AG20443 (cell line): ENCODE measurements around the gene MAP7.
A peak's percentile ranks its signal among the peaks of the same experiment; 100 is the strongest.
"Not testable (repeated sequence)": the region's sequence is repeated elsewhere in the genome, so short reads cannot be mapped to it uniquely, and the experiment has no call there.

Experiments
- DNase-seq: peaks from one replicate; pipeline ENCODE4 v3.0.0; 2012; ENCODE audit warnings: low spot score, mixed read lengths

The MAP7 gene

DNA sequence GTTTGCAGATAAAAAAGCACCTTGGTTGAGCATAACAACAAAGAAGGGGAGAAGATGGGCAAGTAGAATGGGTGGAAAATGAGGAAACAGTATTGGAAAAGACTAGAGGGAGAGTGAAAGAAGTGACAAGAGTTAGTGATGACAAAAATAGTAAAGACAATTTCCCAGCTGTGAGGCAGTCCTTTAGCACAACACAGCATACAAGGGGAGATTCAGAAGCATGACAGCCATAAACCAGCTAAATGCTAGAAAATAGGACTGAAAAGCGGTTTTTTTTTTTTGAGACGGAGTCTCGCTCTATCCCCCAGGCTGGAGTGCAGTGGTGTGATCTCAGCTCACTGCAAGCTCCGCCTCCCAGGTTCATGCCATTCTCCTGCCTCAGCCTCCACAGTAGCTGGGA is 174.4 kb downstream of the MAP7 start:
- DNase-seq, result not testable (repeated sequence)

- DNase-seq, result no peak
Measured at GRCh38 chr6:136371959-136372358, 178.3 kb downstream of the MAP7 start.

DNA sequence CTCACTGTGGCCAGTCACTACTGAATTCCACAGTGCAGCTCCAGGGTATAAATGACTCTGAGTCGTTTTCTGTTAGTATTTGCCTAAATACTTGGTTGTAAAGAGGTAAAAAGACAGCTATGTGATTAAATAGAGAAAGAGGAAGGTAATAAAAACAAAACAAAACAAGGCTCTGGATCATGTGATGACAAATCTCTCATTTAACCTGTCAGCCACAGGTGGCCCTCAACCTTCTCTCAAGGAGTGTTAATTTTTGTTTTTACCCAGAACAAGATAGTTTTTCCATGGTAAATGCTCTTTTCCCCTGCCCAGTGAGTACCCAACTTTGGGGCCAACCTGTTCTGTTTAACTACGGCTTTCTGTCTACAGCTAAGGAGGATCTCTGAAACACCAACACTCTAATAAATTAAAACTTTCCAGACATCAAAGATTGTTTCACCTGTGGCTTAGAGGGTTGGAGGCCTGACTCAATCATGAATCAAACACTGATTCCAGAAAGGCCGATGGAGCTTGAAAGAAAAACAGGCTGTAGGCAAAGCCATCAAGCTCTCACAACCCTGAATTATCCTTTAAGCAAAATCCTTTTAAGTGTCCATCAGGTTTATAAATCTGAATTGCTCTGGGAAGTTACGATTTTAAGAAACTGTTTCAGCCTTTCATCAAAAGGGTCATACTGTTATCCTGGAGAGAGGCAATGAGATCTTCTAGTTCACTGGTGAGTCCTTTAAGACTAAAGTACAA is 179.1 kb downstream of the MAP7 start:
- DNase-seq, result no peak

- no peak for DNase-seq
Measured at GRCh38 chr6:136365776-136366354, 184.4 kb downstream of the MAP7 start.

GRCh38 chr6:136362421-136363356 is 187.5 kb downstream of the MAP7 start:
- DNase-seq, result no peak

DNA sequence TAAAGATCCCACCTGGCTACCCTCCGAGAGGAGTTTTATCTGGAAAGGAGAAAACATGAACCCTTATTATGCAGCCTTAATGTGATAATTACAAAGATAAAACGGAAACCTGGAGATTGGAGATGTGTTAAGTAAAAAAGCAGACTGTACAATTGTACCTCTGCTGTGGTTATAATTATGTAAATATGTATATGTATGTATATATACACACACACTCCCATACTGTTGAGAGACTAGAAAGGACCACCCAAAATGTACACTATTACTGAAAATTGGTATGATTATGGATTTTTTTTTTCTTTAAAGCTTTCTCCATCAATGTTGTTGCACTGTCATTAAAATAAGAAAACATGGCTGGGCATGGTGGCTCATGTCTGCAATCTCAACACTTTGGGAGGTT is 188.4 kb downstream of the MAP7 start:
- no peak for DNase-seq

DNA sequence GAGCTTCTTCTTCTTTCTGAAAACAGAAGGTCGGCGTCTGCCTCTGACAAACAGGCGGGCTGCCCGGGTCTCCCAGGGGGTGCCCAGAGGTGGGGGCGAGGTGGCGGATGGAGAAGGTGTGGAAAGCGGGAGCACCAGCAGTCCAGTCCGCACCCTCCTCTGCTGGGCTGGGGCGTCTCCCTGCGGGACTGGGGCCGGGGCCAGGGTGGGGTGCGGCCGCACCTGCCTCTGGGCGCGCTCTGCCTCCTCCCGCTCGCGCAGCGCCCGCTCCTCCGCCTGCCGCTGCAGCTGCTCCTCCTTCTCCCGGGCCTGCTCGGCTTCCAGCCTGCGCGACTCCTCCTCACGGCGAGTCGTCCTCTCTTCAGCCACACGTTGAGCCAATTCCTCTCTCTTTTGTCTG is 189.4 kb downstream of the MAP7 start:
- DNase-seq, result no peak

GRCh38 chr6:136359851-136360250 is 190.4 kb downstream of the MAP7 start:
- DNase-seq, result no peak

GRCh38 chr6:136351518-136352110 is 198.6 kb downstream of the MAP7 start:
- DNase-seq, result no peak

GRCh38 chr6:136350914-136351313 is 199.3 kb downstream of the MAP7 start:
- DNase-seq, result no peak

- DNase-seq, result peak; percentile 59
Measured at GRCh38 chr6:136347847-136348246, 202.4 kb downstream of the MAP7 start.

GRCh38 chr6:136345145-136345544 is 205.1 kb downstream of the MAP7 start:
- no peak for DNase-seq

- no peak for DNase-seq
Measured at GRCh38 chr6:136344420-136344819, 205.8 kb downstream of the MAP7 start.

DNA sequence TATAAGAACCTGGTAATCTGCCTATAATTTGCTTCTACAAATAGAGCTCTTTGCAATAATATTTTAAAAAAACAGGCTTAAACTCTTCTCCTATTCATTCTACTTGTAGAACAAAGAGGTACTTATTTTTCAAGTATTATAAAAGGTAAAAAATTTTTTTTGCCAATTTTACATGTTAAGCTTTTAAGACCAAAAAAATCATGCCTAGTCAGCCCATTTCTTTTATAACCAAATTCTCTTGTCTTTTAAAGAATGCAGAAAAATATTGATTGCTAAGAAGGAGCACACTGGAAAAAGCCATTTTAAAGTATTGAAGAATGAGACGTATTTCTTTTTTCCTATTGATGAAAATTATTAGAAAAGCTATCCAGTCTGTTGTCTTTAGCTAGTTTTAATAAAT is 206.5 kb downstream of the MAP7 start:
- DNase-seq, result no peak

- no peak for DNase-seq
Measured at GRCh38 chr6:136343275-136343674, 206.9 kb downstream of the MAP7 start.

DNA sequence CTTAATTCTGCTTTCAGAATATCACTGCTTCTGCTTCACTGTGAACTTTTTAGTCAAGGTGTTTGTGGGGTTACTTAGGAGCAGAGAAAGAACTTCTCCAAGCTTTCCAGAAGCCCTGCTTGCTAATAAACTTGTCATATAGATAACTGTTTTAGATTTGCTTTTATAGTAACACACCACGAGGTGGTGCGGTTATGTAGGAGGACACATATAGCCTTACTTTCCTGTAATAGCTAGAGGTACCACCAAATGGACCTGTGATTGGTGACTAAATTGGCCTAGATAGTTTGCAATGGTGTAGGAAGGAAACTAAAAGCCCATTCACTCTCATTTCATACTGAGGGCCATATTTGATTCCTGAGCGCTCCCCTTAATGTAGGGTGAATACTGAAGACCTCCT is 208.3 kb downstream of the MAP7 start:
- no peak for DNase-seq

DNA sequence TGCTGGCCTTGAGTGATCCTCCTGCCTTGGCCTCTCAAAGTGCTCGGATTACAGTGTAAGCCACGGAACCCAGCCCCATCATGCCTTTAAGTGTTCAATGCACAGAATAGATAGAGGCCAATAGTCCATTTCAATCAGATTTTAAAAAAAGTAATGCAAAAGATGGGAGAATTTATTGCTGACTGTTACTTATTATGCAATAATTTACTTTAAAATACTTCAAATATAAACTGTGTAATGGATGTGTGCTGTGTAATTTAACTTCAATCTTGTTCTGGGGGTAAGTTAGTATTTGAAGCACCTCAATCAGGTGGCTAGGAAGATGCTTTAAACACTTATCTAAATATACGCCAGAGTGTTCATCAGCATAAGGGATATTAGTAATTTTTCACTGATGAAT is 208.9 kb downstream of the MAP7 start:
- DNase-seq, result no peak

- no peak for DNase-seq
Measured at GRCh38 chr6:136338486-136338885, 211.7 kb downstream of the MAP7 start.

DNA sequence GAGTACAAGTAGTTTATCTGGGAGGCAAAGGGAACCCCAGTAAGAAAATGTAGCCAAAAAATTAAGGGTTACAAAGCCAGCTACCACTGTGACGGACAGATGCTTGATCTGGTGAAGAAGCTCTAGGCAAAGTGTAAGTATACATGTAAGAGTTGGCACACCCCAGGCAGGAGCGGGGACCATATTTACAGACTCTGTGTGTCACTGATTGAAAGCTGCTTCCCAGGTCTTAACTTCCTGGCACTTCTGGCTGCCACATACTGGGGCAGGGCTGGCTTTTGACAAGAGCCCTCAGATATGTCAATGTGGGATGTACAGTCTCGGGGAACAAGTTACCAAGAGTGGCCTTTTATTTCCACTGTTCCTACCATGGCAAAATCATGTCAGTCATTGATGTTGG is 212.6 kb downstream of the MAP7 start:
- DNase-seq, result no peak

DNA sequence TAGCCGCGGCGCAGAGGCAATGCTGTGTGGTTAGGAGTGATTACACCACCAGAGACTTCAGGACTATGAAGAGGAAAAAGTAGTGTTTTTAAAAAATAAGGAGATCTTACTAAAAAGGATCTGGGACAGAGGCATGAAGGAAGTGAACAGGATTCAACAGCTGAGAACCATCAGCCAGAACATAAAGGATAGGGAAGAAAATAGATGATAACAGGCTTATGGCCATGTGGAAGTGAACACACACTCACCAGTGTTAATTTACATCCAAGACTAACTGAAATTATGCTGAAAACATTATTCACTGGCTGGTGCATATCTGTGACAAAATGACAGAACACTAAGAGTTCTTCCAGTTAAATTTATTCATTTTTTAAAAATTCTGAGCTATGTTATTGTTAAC is 213.1 kb downstream of the MAP7 start:
- DNase-seq, result no peak

GRCh38 chr6:136335736-136336363 is 214.4 kb downstream of the MAP7 start:
- DNase-seq, result no peak

GRCh38 chr6:136334853-136335252 is 215.4 kb downstream of the MAP7 start:
- DNase-seq, result no peak
